ENCODE measurements around the gene ADNP. TPM values are rescaled to one million over a fixed set of nuclear protein-coding genes. Genes with fewer than 3 reads are reported as not detected.

Gene ADNP
- total RNA-seq, 2 donors from 2014 or later: 32.5 to 61.4 TPM

GRCh38 chr20:50918403-50918802, 12.8 kb downstream of the ADNP start:
- no peak overlapping the region for H3K4me3 ChIP-seq
- DNase-seq (ENCODE audit: low spot score): no peak
- H3K27ac ChIP-seq: peak overlapping the region in 1 of 2 donors; percentile 39
- peaks cover 69 to 97% of the 10 kb centered on the region in 2 donors for H3K4me1 ChIP-seq (ENCODE audit: control insufficient read depth in 1 of 2, low read depth in 2 of 2)
- TF ChIP-seq, protein P1, sequence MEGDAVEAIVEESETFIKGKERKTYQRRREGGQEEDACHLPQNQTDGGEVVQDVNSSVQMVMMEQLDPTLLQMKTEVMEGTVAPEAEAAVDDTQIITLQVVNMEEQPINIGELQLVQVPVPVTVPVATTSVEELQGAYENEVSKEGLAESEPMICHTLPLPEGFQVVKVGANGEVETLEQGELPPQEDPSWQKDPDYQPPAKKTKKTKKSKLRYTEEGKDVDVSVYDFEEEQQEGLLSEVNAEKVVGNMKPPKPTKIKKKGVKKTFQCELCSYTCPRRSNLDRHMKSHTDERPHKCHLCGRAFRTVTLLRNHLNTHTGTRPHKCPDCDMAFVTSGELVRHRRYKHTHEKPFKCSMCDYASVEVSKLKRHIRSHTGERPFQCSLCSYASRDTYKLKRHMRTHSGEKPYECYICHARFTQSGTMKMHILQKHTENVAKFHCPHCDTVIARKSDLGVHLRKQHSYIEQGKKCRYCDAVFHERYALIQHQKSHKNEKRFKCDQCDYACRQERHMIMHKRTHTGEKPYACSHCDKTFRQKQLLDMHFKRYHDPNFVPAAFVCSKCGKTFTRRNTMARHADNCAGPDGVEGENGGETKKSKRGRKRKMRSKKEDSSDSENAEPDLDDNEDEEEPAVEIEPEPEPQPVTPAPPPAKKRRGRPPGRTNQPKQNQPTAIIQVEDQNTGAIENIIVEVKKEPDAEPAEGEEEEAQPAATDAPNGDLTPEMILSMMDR (IDR thresholded peaks at IDR 0.05): no peak
- H3K27me3 ChIP-seq (replicated peaks; ENCODE audit: insufficient read depth): no peaks in the 10 kb centered on the region
- ATAC-seq (ENCODE audit: insufficient number of reproducible peaks, low FRiP score, low read depth): no peak
- H3K9me3 ChIP-seq: no peaks in the 10 kb centered on the region
- H3K36me3 ChIP-seq: no peaks in the 10 kb centered on the region

DNA sequence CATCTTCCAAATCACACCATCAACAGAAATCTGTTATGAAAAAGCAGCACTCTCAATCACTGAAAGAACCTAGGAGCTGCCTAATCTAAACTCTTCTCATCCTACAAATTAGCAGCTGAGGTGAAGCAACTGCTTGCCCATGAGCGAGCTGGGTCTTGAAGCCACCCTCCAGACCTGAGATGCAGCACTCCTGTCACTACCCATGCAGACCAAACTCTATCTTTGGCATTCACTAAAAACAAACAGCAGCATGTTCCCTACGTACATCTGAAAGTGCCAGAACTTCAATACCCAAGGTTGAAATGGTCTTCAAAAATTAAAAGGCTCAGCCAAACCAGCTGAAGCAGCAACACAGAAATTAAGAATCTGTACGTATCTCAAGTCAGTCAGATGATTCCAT, 14.3 kb downstream of the ADNP start:
- TF ChIP-seq, protein P1 (IDR thresholded peaks at IDR 0.05): no peak
- no peak overlapping the region for H3K4me3 ChIP-seq
- H3K27me3 ChIP-seq (replicated peaks; ENCODE audit: insufficient read depth): no peaks in the 10 kb centered on the region
- no peaks in the 10 kb centered on the region for H3K9me3 ChIP-seq
- H3K36me3 ChIP-seq: no peaks in the 10 kb centered on the region
- ATAC-seq (ENCODE audit: insufficient number of reproducible peaks, low FRiP score, low read depth): no peak
- DNase-seq (ENCODE audit: low spot score): no peak
- peaks cover 69 to 92% of the 10 kb centered on the region in 2 donors for H3K4me1 ChIP-seq (ENCODE audit: control insufficient read depth in 1 of 2, low read depth in 2 of 2)
- peak overlapping the region in 1 of 2 donors; percentile 33 for H3K27ac ChIP-seq

GRCh38 chr20:50916257-50916656, 15.0 kb downstream of the ADNP start:
- no peaks in the 10 kb centered on the region for H3K36me3 ChIP-seq
- TF ChIP-seq, protein P1 (IDR thresholded peaks at IDR 0.05): no peak
- H3K9me3 ChIP-seq: no peaks in the 10 kb centered on the region
- peak overlapping the region in 1 of 2 donors; percentile 33 for H3K27ac ChIP-seq
- no peak overlapping the region for H3K4me3 ChIP-seq
- peaks cover 65 to 92% of the 10 kb centered on the region in 2 donors for H3K4me1 ChIP-seq (ENCODE audit: control insufficient read depth in 1 of 2, low read depth in 2 of 2)
- ATAC-seq (ENCODE audit: insufficient number of reproducible peaks, low FRiP score, low read depth): peak; percentile 58
- DNase-seq (ENCODE audit: low spot score): no peak
- H3K27me3 ChIP-seq (replicated peaks; ENCODE audit: insufficient read depth): no peaks in the 10 kb centered on the region

GRCh38 chr20:50915424-50915823, 15.8 kb downstream of the ADNP start:
- TF ChIP-seq, protein P1 (IDR thresholded peaks at IDR 0.05): no peak
- H3K4me1 ChIP-seq (ENCODE audit: control insufficient read depth in 1 of 2, low read depth in 2 of 2): peaks cover 60 to 92% of the 10 kb centered on the region in 2 donors
- DNase-seq (ENCODE audit: low spot score) (no peak), ATAC-seq (ENCODE audit: insufficient number of reproducible peaks, low FRiP score, low read depth) (no peak)
- peak overlapping the region; percentile 30 for H3K4me3 ChIP-seq
- H3K36me3 ChIP-seq: no peaks in the 10 kb centered on the region
- H3K27me3 ChIP-seq (replicated peaks; ENCODE audit: insufficient read depth): no peaks in the 10 kb centered on the region
- peak overlapping the region in 1 of 2 donors; percentile 40 for H3K27ac ChIP-seq
- H3K9me3 ChIP-seq: no peaks in the 10 kb centered on the region

DNA sequence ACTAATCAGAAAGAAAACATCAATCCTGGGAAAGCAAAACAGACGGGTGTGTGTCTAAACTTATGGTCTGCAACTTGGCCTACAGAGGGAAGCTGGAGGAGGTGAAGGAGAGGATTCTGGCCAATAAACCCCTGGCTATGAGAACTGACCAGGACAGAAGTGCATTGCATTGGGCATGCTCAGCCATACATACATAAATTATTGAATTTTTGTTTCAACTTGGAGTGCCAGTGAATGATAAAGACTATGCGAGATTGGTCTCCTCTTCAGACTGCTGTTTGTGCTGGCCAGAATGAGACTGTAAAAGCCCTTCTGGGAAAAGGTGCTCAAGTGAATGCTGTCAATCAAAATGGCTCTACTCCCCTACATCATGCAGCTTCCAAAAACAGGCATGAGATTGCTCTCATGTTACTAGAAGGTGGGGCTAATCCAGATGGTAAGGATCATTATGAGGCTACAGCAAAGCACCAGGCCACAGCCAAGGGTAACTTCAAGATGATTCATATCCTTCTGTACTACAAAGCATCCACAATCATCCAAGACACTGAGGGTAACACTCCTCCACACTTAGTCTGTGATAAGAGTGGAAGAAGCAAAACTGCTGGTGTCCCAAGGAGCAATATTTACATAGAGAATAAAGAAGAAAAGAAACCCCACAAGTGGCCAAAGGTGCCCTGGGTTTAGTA, 17.4 kb downstream of the ADNP start:
- DNase-seq (ENCODE audit: low spot score) (no peak), ATAC-seq (ENCODE audit: insufficient number of reproducible peaks, low FRiP score, low read depth) (no peak)
- Histone ChIP-seq H3K27me3 (replicated peaks; ENCODE audit: insufficient read depth) (no peaks in the 10 kb centered on the region), H3K27ac (peak overlapping the region in 1 of 2 donors; percentile 3), H3K4me1 (ENCODE audit: control insufficient read depth in 1 of 2, low read depth in 2 of 2) (peaks cover 53 to 89% of the 10 kb centered on the region in 2 donors), H3K9me3 (no peaks in the 10 kb centered on the region), H3K36me3 (no peaks in the 10 kb centered on the region), H3K4me3 (no peak overlapping the region)
- TF ChIP-seq, protein P1 (IDR thresholded peaks at IDR 0.05): no peak

All from thoracic aorta (tissue), 2 donors.